Hippocampal formation (tissue), 2 donors: ENCODE measurements around the gene AFF1.
A peak's percentile ranks its signal among the peaks of the same experiment; 100 is the strongest.
"Not testable (repeated sequence)": the region's sequence is repeated elsewhere in the genome, so short reads cannot be mapped to it uniquely, and the experiment has no call there.

Source experiments
- DNase-seq, 2 donors: peaks; one replicate each; lab custom pipeline; 2025; lab: John Stamatoyannopoulos, UW

Gene AFF1

GRCh38 chr4:87081826-87082225, 147.0 kb downstream of the AFF1 start:
- DNase-seq: no peak

- DNase-seq: not testable (repeated sequence)
These were observed 150.9 kb downstream of the AFF1 start for GRCh38 chr4:87085732-87086131.

GRCh38 chr4:87086143-87086805, 151.5 kb downstream of the AFF1 start:
- no peak for DNase-seq

GRCh38 chr4:87087015-87087414, 152.2 kb downstream of the AFF1 start:
- DNase-seq: no peak

- DNase-seq: no peak
These were observed 152.6 kb downstream of the AFF1 start for GRCh38 chr4:87087420-87087819.

- no peak for DNase-seq
These were observed 153.4 kb downstream of the AFF1 start for GRCh38 chr4:87088186-87088585.

- DNase-seq: no peak
These were observed 154.6 kb downstream of the AFF1 start for GRCh38 chr4:87089368-87089767.

- DNase-seq: no peak
These were observed 155.5 kb downstream of the AFF1 start for GRCh38 chr4:87090305-87090704.

- no peak for DNase-seq
These were observed 157.8 kb downstream of the AFF1 start for GRCh38 chr4:87092389-87093141.

- DNase-seq: peak; percentile 17 to 71
These were observed 158.8 kb downstream of the AFF1 start for GRCh38 chr4:87093443-87094123.

GRCh38 chr4:87097075-87097474, 162.3 kb downstream of the AFF1 start:
- no peak for DNase-seq

GRCh38 chr4:87100168-87100567, 165.4 kb downstream of the AFF1 start:
- no peak for DNase-seq

- no peak for DNase-seq
These were observed 166.9 kb downstream of the AFF1 start for GRCh38 chr4:87101543-87102199.

GRCh38 chr4:87103086-87103485, 168.3 kb downstream of the AFF1 start:
- no peak for DNase-seq

GRCh38 chr4:87103691-87104187, 168.9 kb downstream of the AFF1 start:
- DNase-seq: no peak

GRCh38 chr4:87105101-87105845, 170.5 kb downstream of the AFF1 start:
- no peak for DNase-seq

- DNase-seq: no peak
These were observed 173.3 kb downstream of the AFF1 start for GRCh38 chr4:87108142-87108546.

- no peak for DNase-seq
These were observed 174.3 kb downstream of the AFF1 start for GRCh38 chr4:87109121-87109520.

GRCh38 chr4:87109945-87110344, 175.1 kb downstream of the AFF1 start:
- no peak for DNase-seq

- no peak for DNase-seq
These were observed 177.3 kb downstream of the AFF1 start for GRCh38 chr4:87112063-87112462.

GRCh38 chr4:87114245-87115062, 179.6 kb downstream of the AFF1 start:
- DNase-seq: no peak
